GM19455 (cell line): ENCODE measurements around the gene PLBD2.

ENCODE experiments used
- ATAC-seq: cut with Tn5 transposase; IDR thresholded peaks from one replicate; pipeline ENCODE4 v1.9.1; 2021; ENCODE audit not compliant: unreplicated experiment

PLBD2 gene, protein sequence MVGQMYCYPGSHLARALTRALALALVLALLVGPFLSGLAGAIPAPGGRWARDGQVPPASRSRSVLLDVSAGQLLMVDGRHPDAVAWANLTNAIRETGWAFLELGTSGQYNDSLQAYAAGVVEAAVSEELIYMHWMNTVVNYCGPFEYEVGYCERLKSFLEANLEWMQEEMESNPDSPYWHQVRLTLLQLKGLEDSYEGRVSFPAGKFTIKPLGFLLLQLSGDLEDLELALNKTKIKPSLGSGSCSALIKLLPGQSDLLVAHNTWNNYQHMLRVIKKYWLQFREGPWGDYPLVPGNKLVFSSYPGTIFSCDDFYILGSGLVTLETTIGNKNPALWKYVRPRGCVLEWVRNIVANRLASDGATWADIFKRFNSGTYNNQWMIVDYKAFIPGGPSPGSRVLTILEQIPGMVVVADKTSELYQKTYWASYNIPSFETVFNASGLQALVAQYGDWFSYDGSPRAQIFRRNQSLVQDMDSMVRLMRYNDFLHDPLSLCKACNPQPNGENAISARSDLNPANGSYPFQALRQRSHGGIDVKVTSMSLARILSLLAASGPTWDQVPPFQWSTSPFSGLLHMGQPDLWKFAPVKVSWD

DNA sequence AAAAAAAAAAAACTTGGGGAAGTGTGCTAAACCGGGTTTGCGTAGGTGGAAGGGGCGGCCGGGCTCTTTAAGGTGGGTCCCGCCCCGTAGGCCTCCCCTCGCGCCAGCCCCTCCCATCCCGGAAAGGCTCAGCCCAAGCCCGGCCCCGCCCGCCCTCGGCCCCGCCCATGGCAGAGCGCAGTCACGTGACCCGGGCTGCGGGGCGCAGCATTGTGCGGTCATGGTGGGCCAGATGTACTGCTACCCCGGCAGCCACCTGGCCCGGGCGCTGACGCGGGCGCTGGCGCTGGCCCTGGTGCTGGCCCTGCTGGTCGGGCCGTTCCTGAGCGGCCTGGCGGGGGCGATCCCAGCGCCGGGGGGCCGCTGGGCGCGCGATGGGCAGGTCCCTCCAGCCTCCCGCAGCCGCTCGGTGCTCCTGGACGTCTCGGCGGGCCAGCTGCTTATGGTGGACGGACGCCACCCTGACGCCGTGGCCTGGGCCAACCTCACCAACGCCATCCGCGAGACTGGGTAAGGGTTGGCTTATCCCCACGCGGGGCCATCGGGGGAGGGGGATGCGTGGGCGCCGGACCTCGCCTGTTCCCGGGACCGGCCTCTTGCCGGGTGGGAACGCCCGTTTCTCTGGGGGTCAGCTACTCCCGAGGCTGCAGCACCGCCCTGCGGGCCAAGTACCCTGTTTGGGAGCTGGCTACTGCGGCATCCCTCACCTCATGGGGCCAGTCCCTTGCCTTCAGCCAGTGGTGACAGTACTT, at the start of gene PLBD2:
TSS of gene PLBD2 (plus strand) at position 207 of the 752 bp plus-strand sequence. CDS start at position 221, 14 bp downstream.
- ATAC-seq: peak; percentile 83

DNA sequence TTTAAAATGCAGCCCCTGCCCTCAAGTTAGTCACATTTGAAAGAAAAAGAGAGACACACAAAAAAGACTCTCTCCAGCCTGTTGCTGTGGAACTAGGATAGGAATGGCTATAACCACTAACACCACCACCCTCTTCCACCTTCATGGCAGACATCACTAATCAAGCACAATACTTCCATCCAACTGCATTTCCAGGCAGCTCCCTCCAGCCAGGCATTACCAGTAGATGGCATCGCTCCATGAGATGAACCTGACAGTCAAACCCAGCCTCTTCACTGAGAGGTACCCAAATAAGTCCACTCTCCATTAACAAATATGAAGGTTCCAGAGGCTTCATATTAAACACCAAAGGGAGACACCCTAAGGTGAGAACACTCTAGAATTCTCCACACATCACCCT, 47.9 kb upstream of the PLBD2 start:
- ATAC-seq: no peak

DNA sequence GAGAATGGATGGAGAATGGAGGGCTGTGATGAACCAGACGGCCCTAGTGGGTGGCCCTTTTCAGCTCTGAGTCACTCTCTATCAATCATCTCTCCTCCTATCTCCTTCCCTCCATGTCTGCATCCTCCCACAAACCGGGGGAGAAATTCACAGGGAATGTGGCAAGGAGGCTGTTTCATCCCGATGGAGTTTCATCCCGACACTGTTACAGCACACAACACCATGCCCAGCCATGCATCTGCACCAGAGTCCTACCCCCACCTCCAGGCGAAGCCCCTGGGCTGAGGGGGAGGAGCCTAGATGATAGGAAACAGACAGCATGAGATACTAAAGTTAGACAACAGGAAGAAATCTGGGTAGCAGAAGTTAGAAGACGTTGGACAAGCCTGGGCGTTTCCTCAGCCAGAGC, 44.3 kb upstream of the PLBD2 start:
- ATAC-seq: no peak

DNA sequence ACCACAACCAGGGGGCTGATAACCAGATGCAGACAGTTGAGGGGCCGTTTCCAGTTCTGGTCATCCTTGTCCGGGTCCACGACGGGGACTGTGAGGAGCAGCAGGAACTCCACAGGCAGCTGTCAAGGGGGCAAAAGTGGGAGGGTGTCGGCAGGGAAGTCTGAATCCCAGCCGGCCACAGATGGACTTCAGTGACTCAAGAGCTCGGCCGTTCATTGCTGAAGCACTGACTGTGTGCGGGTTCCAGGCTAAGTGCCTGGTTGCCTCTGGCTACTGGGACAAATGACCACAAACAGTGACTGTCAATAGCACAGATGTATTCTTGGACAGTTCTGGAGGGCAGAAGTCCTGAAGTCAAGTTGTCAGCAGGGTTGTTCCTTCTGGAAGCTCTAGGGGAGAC, 43.0 kb upstream of the PLBD2 start:
- ATAC-seq: no peak

DNA sequence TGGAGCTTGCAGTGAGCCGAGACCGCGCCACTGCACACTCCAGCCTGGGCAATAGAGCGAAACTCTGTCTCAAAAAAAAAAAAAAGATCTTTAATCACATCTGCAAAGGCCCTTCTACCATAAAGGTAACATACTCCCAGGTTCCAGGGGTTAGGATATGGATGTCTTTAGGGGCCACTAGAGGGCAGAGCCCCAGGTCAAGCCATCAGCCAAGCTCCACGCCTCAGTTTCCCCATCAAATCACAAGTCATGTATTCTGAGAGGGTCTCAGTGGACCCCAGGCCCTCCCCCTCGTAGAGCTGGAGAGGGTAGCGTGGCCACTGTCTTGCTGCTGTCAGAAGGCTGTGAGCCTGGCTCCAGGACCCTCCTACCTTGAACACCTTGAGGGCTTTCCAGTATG, 42.2 kb upstream of the PLBD2 start:
- no peak for ATAC-seq

DNA sequence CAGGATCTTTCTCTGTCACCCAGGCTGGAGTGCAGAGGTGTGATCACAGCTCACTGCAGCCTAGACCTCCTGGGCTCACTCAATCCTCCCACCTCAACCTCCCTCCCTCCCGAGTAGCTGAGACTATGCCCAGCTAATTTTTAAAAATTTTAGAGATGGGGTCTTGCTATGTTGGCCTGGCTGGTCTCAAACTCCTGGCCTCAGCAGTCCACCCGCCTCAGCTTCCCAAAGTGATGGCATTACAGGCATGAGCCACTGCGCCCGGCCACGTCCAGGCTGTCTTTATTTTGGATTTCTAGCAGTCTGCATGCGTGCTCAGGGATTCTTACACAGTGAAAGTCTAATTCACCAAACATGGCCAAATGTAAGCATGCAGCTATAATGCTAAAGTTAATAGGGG, 41.3 kb upstream of the PLBD2 start:
- no peak for ATAC-seq

DNA sequence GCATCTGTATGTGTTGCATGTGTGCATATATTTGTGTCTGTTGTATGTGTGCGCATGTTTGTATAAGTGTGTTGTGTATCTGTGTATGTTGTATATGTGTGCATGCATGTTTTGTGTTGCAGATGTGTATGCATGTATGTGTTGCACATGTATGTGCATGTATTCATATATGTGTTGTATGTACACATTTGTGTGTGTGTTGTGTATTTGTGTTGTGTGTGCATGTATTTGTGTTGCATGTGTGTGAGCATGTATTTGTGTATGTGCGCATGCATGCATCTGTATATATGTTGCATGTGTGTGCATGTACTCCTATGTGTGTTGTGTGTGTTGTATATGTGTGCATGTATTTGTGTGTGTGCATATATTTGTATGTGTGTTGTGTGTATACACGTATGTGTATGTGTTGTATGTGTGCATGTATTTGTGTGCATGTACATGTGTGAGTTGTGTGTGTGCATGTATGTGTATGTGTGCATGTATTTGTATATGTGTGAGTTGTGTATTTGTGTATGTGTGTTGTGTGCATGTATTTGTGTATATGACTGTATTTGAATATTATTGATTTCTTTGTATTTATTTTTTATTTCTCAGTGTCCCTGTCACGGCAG, 40.2 kb upstream of the PLBD2 start:
- no peak for ATAC-seq

DNA sequence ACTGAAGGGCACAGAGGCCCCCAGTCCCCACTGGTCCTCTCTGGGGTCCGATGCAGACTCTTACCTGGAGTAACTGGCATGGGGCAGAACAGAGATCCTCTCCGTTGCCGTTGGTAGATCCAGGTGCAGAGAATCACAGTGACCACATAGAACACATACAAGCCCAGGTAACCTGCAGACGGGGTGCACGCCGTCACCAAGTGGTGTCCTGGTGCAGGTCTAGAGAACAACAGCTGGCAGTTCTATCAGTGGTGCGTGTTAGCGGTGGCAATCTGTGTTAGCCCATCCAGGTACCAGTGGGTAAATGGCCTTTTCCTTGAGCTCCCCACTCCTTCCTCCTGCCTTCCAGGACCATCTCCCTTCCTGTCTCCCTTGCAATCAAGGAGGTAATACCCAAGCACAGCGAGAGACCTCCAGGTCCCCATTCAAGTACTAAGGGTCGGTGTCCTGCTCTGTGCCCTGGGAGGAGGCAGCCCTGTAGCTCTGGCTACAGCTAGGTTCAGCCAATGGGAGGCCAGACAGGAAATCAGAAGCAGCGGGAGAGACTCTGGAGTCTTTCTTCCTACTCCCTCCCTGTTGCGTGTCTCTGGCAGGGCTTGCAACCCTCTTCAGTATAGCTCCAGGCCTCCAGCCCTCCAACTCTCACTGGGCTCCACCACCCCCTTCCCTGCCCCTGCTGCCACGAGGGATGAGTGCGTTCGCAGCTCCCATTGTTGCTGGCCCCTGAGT, 39.3 kb upstream of the PLBD2 start:
- no peak for ATAC-seq

DNA sequence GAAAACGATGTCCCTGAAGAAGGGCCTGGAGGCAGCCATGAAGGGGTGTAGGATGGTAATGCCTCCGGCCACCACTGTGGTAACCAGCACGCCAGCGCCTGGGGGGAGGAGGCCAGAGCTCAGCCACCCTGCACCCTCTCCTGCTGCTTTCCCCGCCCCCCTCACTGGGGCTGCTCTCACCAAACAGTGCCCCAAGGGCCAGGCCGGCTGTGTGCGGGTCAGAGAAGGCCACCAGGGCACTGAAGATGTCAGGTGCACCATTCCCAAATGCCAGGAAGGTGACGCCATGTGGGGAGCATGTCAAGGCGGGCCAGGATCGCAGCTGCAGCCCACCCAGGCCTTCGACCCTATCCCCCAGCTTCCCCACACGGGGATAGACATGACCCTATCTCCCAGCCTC, 38.0 kb upstream of the PLBD2 start:
- no peak for ATAC-seq

DNA sequence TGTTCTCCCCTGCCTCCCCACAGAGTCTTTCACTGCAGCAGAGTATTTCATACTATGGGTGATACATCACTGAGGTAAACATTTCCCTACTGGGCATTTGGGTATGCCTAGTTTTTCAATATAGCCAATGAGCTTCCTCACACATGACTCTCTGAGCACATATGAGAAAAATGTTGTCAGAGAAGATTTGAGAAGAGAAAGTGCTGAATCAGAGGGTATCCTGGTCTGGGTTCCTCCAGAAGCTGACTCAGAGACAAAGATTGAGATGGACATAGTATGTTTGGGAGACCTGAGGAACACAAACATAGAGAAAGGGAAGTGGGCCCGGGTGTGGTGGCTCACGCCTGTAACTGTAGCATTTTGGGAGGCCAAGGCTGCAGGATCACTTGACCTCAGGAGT, 36.0 kb upstream of the PLBD2 start:
- no peak for ATAC-seq

DNA sequence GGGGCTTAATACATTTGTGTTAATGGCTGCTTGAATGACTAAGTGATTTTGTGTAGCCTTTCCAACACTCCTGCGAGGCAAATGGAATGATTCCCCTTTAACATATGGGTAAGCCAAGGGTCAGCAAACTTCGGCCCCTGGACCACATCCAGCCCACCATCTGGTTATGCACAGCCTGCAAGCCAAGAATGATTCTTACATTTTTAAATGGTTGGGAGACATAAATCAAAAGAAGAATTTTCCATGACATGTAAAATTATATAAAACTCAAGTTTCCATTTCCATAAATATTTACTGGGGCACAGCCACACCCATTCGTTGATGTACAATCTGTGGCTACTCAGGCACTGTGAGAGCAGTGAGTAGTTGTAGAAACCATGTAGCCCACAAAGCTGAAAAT, 32.5 kb upstream of the PLBD2 start:
- ATAC-seq: no peak

DNA sequence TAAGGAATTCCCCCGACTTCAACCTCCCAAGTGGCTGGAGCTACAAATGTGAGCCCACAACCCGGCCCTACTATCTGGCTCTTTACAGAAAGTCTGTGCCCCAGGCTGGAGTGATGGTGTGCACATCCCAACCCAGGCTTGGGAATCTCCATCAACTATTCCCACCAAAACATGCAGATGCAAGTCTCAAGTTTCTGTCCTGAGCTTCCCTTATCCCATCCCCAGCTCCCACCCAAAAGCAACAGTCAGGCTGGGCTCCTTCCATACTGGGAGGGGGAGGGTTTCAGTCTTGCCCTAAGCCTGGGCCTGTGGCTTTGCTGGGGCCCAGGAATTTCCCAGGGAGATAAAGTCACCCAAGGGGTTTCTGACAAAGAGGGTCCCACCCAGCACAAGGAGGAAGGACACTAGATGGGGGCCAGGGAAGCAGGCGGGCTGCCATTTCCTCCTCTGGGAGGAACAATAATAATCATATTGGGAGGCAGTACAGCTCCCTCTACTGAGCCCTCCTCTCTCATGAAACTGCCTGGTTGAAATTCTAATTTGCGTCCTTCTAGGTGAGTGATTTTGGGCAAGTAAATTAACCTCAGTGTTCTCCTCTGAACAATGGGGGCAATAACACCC, 31.5 kb upstream of the PLBD2 start:
- no peak for ATAC-seq

DNA sequence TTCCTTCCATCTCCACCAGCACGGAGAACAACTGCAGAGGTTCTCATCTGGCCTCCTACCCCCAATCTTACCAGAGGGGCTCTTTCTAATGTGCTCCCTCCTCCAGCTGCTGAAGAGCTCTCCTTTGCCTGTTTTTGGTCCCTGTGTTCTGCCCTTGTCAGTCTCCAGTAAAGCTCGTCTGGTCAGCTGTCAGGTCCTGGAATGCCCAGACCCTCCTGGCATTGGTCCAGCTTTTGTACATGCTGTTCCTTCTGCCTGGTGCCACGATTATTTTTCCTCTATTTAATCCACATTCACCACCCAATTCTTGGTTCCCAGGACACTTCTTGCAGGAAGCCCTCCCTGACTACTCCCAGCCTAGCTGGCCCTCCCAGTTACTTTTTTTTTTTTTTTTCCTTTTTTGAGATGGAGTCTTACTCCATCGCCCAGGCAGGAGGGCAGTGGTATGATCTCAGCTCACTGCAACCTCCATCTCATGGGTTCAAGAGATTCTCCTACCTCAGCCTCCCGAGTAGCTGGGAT, 30.0 kb upstream of the PLBD2 start:
- ATAC-seq: no peak

DNA sequence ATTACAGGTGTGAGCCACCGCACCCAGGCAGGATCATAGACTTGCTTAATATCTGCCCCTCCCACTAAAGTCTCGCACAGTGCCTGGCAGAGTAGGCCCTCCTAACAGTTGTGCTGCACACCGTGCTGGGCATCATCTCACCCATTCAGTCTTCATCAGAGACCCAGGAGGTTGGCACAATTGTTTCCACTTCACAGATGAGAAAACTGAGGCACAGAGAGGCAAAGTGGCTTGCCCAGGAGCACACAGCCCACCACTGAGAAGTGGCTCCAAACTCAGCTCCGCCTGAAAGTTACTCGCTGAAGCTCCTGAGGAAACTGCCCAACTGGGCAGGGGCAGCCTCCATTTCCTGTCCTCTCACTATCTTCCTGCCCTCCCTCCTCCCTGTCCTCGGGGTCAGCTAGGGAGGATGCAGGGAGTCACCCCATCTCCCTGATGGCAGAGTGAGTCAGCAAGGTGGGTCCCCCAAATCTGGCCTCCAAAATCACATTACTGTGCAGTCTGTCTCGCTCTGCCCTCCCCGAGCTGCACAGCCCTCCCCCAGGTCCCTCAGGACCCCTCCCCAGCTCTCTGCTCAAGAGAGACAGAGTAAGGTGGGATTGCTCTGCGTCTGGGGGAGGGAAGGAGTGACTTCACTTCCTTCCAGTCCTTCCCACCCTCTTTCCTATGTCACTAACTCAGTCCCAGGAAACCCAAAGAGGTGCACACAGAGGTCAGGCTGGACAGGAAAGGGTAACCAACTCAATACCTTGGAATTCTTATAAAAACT, 29.2 kb upstream of the PLBD2 start:
- ATAC-seq: no peak

DNA sequence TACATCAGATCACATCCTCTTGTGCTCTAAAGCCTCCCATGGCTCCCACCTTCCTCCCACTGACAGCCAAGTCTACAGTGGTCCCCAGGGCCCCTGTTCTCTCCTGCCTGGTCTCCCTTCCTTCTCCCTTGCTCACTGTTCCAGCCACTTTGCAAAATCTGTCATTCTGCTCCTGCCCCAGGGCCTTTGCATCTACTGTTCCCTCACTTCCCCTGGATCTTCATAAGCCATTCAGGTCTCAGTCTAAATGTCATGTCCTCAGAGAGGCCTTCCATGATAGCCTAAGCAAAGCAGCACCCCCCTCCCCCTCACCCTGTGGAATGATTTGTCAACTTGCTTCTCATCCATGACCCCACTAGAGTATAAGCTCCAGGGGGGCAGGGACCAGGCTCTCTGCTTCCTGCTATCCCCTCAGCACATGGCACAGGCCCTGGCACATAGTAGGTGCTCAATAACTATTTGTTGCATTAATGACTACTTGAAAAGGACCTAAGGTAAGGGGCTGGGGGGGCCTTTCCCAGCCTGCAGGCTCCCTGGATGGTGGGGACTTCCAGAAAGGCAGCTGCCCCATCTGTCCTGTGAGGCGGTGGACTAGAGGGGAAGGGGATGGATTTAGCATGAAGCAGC, 28.5 kb upstream of the PLBD2 start:
- ATAC-seq: no peak

DNA sequence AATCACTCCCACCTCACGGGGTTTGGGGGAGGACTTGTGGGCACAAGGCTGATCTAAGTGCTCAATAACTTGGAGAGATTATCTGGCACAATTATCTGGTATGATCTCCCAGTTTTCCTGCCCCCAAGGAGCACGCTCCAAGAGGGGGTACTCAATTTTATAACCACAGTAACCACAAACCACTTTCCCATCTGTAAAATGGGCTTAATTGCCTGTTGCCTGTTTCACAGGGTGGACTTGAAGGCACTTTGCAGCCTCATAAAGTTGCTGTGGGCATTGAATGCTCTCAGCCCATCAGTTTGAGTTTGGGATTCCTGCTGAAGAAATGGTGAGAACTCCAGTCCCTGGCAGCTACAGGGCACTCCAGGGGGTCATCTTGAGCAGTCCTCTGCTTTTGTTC, 27.9 kb upstream of the PLBD2 start:
- ATAC-seq: no peak

DNA sequence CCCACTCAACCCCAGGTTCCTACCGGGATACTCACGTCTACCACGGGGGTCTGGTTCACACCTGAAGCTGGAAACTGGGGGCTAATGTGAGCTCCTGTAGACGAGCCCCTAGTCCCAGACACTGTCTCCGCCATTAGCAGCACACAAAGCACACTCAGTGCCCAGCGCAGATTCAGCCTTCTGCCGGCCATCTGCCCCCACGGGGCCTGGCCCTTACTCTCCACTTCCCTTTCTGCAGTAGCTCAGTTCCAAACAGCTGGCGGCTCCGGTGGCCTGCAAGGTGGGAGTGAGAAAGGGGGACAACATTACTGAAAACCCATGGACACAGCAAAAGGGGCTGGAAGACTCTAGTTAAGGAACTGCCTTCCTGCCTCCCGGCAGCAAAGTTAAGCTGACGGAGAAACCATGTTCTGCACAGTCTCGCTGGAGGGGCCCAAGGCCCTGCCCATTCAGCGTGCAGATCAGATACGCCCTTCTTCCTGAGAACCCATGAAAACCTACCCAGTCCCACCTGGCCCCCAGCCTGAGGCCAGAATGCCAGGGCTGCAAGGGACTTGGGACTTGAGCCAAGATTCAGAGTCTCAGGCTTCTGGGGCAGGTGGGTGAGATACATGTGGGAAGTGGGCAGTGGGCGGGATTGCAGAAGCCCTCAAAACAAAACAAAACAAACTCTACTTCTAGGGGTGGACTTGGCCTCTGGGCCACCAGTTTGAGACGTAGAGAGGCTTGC, 25.5 kb upstream of the PLBD2 start:
- no peak for ATAC-seq

DNA sequence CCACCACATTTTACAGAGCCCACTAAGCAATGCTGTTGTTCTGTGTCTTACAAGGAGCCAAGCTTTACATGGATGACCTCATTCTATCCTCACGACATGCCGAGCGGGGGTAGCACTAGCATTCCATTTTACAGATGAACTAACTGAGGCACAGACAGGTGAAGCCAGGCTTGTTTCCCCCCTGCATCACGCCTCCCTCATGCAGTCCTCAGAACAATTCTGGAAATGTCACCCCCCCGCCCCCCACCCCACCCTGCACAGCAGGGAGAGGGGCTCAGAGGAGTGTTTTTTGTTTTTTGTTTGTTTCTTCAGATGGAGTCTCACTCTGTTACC, 25.0 kb upstream of the PLBD2 start:
- no peak for ATAC-seq
